Ishikawa (cell line): ENCODE measurements around the gene PPFIBP1.

Source experiments
- CEBPB ChIP-seq: IDR thresholded peaks from 2 replicates; pipeline ENCODE4 v1.6.1; 2012
- CREB1 ChIP-seq: IDR thresholded peaks from 2 replicates; pipeline ENCODE4 v1.6.1; 2012; ENCODE audit warnings: low read depth
- EGR1 ChIP-seq: IDR thresholded peaks from 2 replicates; pipeline ENCODE4 v1.6.1; 2012
- EP300 ChIP-seq: IDR thresholded peaks from 2 replicates; pipeline ENCODE4 v1.6.1; 2012; ENCODE audit warnings: borderline replicate concordance
- FOXM1 ChIP-seq: IDR thresholded peaks from 2 replicates; pipeline ENCODE4 v1.6.1; 2012; ENCODE audit warnings: low read depth, borderline replicate concordance
- NFIC ChIP-seq: IDR thresholded peaks from 2 replicates; pipeline ENCODE4 v1.6.1; 2012
- RAD21 ChIP-seq: IDR thresholded peaks from 2 replicates; pipeline ENCODE4 v1.6.1; 2012; ENCODE audit warnings: low read depth
- REST ChIP-seq: IDR thresholded peaks from 2 replicates; pipeline ENCODE4 v1.6.1; 2012; ENCODE audit warnings: low read depth, mild to moderate bottlenecking
- TAF1 ChIP-seq: IDR thresholded peaks from 2 replicates; pipeline ENCODE4 v1.6.1; 2012; ENCODE audit warnings: low read depth, mild to moderate bottlenecking
- TCF12 ChIP-seq: IDR thresholded peaks from 2 replicates; pipeline ENCODE4 v1.6.1; 2012; ENCODE audit warnings: low read depth
- TEAD4 ChIP-seq: IDR thresholded peaks from 2 replicates; pipeline ENCODE4 v1.6.1; 2012
- YY1 ChIP-seq: IDR thresholded peaks from 2 replicates; pipeline ENCODE4 v1.6.1; 2012; ENCODE audit warnings: low read depth
- ZBTB7A ChIP-seq: IDR thresholded peaks from 2 replicates; pipeline ENCODE4 v1.6.1; 2012; ENCODE audit warnings: low read depth
- TF ChIP-seq, protein P1 (sequence below): IDR thresholded peaks from 2 replicates; pipeline ENCODE4 v1.6.1; 2012
- TF ChIP-seq, protein P2 (sequence below): IDR thresholded peaks from 2 replicates; pipeline ENCODE4 v1.6.1; 2012

PPFIBP1 gene

DNA sequence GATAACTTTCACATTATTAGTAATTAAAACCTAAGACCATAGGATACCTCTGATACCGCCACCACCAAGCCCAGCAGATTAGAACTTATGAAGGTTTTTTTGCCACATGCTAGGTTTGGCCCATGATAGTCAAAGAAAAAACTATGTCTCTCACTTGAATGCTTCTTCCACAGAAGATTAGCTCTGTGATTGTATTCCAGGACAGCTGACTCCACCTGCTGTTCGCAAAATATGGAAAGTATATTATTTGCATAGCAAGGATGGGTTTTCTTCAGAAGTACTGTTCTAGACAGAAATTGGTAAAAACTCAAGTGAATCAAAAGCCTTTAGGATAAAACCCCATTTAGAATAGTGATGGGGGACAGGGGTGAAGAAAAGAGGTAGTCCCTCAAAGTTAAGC is 42.2 kb downstream of the PPFIBP1 start:
- TF ChIP-seq YY1 (no peak), RAD21 (peak; percentile 50), NFIC (no peak), EP300 (no peak), ZBTB7A (no peak), CREB1 (no peak), FOXM1 (no peak)
- TF ChIP-seq, protein P1, sequence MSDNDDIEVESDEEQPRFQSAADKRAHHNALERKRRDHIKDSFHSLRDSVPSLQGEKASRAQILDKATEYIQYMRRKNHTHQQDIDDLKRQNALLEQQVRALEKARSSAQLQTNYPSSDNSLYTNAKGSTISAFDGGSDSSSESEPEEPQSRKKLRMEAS, result no peak

- TF ChIP-seq YY1, result no peak
- TF ChIP-seq CEBPB, result no peak
- TF ChIP-seq, protein P2, sequence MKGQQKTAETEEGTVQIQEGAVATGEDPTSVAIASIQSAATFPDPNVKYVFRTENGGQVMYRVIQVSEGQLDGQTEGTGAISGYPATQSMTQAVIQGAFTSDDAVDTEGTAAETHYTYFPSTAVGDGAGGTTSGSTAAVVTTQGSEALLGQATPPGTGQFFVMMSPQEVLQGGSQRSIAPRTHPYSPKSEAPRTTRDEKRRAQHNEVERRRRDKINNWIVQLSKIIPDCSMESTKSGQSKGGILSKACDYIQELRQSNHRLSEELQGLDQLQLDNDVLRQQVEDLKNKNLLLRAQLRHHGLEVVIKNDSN, result no peak
- no peak for TF ChIP-seq TCF12
- no peak for TF ChIP-seq CREB1
- TF ChIP-seq RAD21, result no peak
- TF ChIP-seq, protein P1, result no peak
- no peak for TF ChIP-seq EP300
- TF ChIP-seq TAF1, result no peak
- TF ChIP-seq NFIC, result no peak
- no peak for TF ChIP-seq REST
- TF ChIP-seq FOXM1, result no peak
- TF ChIP-seq ZBTB7A, result no peak
- TF ChIP-seq EGR1, result no peak
- TF ChIP-seq TEAD4, result no peak
Observed at GRCh38 chr12:27566626-27567025, 42.6 kb downstream of the PPFIBP1 start.

DNA sequence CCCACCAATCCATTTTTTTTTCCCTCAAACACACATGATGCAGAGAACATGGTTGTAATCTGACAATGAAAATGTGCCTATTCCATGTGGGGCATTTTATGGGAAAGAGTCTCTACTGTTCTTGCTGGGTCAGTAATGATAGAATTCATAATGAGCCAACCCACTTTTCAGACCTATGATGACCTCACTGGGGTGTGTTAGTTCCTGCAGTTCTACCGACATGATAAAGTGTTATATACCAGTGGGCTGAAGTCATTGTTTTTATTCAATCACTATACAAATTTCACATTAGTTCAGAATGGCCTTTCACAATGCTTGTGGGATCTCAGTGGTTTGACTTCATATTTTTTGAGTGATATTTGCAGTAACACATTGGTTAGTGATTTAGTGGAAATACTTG is 47.5 kb downstream of the PPFIBP1 start:
- TF ChIP-seq TEAD4, result peak; percentile 65
- no peak for TF ChIP-seq REST
- peak; percentile 67 for TF ChIP-seq CEBPB
- TF ChIP-seq EP300, result peak; percentile 84; the same call in 1 of the 2 replicates
- peak; percentile 82 for TF ChIP-seq FOXM1
- no peak for TF ChIP-seq EGR1
- TF ChIP-seq TAF1, result no peak
- 0 out of 2 replicates have a peak, but pooled peaks have one; percentile 2 for TF ChIP-seq RAD21
- peak; percentile 63; the same call in 1 of the 2 replicates for TF ChIP-seq TCF12
- TF ChIP-seq ZBTB7A, result no peak
- TF ChIP-seq, protein P2, result no peak
- 0 out of 2 replicates have a peak, but pooled peaks have one; percentile 32 for TF ChIP-seq CREB1
- TF ChIP-seq NFIC, result peak; percentile 44; the same call in 1 of the 2 replicates
- TF ChIP-seq, protein P1, result peak; percentile 48; the same call in 1 of the 2 replicates
- TF ChIP-seq YY1, result no peak

- TF ChIP-seq CREB1 (no peak), TAF1 (no peak), NFIC (0 out of 2 replicates have a peak, but pooled peaks have one; percentile 20), ZBTB7A (no peak), FOXM1 (no peak), TEAD4 (0 out of 2 replicates have a peak, but pooled peaks have one; percentile 12), CEBPB (no peak), EP300 (no peak)
- TF ChIP-seq, protein P2, result no peak
Observed at GRCh38 chr12:27572486-27573255, 48.7 kb downstream of the PPFIBP1 start.

DNA sequence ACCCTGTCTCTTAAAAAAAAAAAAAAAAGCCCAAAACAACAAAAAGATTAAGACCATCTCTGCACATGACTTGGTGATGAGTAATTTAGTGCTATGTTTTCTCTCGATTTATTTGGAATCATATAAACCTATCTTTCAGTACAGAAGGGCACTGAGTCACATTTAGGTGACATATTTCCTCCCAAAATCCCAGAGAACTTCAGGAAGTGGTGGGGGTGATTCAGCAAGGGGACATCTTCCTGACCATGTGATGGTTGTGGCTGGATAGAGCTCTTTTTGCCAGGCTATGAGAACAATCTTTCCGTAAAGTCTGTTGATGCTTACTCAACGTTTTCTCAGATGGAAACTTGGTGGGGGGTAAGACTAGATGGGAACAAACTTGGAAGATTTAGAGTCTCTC is 50.0 kb downstream of the PPFIBP1 start:
- TF ChIP-seq TCF12, result no peak
- TF ChIP-seq FOXM1, result no peak
- TF ChIP-seq RAD21, result no peak
- no peak for TF ChIP-seq TEAD4
- TF ChIP-seq CREB1, result no peak
- TF ChIP-seq CEBPB, result no peak
- TF ChIP-seq, protein P1, result no peak
- TF ChIP-seq NFIC, result no peak
